Activated gamma-delta T cell treated with anti-CD3 and anti-CD28 coated beads, Interleukin-2, amount 50 U/mL, for 16 hours (primary cell): ENCODE results near the gene RRM1.
"Not testable (repeated sequence)": the region's sequence is repeated elsewhere in the genome, so short reads cannot be mapped to it uniquely, and the experiment has no call there.

Experiments
- DNase-seq: peaks from one replicate; pipeline ENCODE4 v3.0.0-alpha.2; 2020; ENCODE audit warnings: low read depth

The RRM1 gene

DNA sequence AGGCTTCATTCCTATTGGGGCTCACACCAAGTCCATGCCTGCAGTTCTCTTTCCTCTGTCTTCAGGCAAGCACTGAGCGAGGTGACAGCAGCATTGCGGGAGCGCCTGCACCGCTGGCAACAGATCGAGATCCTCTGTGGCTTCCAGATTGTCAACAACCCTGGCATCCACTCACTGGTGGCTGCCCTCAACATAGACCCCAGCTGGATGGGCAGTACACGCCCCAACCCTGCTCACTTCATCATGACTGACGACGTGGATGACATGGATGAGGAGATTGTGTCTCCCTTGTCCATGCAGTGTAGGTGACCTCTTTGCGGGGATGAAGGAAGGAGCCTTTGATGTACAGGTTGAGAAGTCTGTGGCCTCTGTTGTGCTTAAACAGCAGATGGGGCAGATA, 11.4 kb upstream of the RRM1 start:
- DNase-seq: no peak

GRCh38 chr11:4084406-4085125, 10.0 kb upstream of the RRM1 start:
- DNase-seq: no peak

DNA sequence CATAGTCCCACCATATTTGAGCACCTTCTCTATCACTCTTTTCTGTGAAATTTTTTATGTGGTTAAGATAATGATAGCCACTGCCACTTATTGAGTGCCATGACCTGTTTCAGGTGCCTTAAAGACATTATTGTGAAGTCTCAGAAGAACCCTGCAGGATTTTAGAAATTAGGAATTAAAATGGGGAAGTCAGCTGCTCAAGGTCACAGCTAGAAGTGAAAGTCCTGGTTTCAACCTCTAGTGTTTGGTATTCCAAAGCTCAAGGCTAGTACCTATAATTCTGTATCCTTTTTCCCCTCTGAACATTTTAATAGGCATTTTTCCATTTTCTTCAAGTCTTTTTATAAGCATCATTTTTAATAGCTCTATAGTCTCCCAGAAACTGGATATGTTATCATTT, 9.0 kb upstream of the RRM1 start:
- no peak for DNase-seq

GRCh38 chr11:4086575-4087353, 7.8 kb upstream of the RRM1 start:
- no peak for DNase-seq

GRCh38 chr11:4087551-4087950, 7.0 kb upstream of the RRM1 start:
- DNase-seq: no peak

DNA sequence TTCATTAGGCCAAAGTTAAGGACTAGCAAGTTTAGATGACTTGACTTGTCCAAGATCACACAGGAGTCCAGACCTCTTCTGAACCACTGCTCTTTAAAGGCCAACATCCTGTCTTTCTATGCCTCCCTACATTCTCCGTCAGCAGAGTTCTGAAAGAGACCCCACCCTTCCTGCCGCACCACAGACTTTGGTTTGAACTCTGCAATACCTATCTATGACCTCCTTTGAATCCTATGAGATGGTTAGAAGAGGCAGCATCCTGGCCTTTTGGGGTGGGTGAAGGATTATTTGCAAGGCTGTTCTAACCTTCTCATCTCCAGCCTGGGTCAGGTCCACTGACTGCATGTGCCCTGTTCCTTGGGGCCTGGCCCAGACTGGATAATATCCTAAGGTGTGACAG, 4.3 kb upstream of the RRM1 start:
- no peak for DNase-seq

- no peak for DNase-seq
Observed at GRCh38 chr11:4092026-4092425, 2.6 kb upstream of the RRM1 start.

DNA sequence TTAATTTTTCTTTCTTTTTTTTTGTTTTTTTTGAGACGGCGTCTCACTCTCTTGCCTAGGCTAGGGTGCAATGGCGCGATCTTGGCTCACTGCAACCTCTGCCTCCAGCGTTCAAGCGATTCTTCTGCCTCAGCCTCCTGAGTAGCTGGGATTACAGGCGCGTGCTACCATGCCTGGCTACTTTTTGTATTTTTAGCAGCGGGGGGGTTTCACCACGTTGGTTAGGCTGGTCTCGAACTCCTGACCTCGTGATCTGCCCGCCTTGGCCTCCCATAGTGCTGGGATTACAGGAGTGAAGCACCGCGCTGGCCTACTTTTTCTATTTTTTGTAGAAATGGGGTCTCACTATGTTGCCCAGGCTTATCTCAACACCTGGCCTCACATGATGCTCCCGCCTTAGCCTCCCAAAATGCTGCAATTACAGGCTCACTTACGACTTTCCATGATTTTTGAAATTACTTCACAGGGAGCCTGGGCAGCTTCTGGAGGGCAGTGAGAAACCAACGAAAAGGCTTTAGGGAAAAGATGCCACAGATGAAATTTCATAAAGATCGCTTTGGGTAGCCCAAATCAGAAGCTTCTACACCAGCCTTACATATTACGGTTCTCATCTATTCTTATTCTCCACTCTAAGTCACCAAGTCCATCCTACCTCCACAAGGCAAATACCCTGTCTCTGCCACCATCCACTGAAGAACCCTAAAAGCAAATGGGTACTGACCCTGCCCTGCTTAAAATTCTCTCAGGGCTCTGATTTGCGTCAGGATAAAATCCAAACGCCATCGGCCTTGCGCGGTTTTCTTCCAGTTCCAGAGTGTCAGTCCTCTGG, 866 bp upstream of the RRM1 start:
- no peak for DNase-seq

GRCh38 chr11:4095509-4096230, 1.1 kb downstream of the RRM1 start:
- DNase-seq: no peak

DNA sequence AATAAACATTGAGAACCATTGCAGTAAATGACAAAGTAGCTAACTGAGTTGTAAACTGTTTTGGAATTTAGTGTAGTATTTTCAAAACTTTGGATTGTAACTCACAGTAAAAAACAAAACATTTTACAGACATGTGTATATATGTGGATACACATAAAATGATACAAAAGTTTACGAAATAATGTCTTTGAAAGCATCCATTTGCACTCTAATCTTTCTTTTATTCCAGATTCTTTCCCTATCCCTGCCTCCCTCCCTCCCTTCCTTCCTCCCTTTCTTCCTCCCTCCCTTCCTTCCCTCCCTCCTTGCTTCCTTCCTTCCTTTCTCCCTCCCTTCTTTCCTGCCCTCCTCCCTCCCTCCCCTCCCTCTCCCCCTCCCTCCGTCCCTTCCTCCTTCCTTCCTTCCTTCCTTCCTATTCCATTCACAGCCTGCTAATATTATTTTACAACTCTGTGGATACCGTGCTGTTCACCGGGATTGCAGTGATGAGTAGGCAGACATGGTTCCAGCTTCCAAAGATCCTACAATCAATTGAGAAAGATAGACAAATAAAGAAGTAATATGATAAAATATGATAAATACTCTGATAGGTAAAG, 3.5 kb downstream of the RRM1 start:
- no peak for DNase-seq

- no peak for DNase-seq
Observed at GRCh38 chr11:4102711-4103110, 8.1 kb downstream of the RRM1 start.

DNA sequence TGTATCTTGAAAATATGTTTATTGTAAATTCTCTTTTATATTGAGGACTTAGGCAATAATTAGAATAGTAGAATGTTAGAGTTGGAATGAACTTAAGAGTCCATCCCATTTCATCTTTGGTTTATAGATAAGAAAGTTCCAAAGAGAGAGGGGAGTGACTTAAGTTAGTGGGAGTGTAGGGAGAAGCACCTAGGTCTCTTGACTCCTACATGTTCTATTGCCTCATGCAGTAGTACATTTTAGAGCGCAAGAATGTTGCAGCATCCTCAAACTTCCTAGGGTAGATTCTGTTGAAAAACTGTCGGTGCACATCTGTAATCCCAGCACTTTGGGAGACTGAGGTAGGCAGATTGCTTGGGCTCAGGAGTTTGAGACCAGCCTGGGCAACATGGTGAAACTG, 8.7 kb downstream of the RRM1 start:
- DNase-seq: no peak

- no peak for DNase-seq
Observed at GRCh38 chr11:4105916-4106315, 11.3 kb downstream of the RRM1 start.

- DNase-seq: no peak
Observed at GRCh38 chr11:4111834-4112233, 17.2 kb downstream of the RRM1 start.

GRCh38 chr11:4115128-4115527, 20.5 kb downstream of the RRM1 start:
- no peak for DNase-seq

GRCh38 chr11:4118107-4118506, 23.5 kb downstream of the RRM1 start:
- no peak for DNase-seq

DNA sequence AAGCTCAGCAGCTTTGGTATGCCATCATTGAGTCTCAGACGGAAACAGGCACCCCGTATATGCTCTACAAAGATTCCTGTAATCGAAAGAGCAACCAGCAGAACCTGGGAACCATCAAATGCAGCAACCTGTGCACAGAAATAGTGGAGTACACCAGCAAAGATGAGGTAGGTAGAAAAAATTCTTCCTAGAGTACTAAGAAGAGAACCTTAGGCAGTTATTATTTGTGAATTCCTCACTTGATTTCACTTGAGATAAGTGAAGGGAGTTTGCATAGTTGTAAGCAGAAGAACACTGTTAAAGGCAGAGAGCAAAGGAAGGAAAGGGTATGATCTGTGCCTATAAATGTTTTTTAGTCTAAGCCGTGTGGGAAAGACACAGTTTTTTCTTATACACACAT, 28.6 kb downstream of the RRM1 start:
- no peak for DNase-seq

GRCh38 chr11:4125141-4125540, 30.5 kb downstream of the RRM1 start:
- DNase-seq: no peak

GRCh38 chr11:4127357-4127756, 32.8 kb downstream of the RRM1 start:
- DNase-seq: no peak

- DNase-seq: not testable (repeated sequence)
Observed at GRCh38 chr11:4130219-4130618, 35.6 kb downstream of the RRM1 start.

DNA sequence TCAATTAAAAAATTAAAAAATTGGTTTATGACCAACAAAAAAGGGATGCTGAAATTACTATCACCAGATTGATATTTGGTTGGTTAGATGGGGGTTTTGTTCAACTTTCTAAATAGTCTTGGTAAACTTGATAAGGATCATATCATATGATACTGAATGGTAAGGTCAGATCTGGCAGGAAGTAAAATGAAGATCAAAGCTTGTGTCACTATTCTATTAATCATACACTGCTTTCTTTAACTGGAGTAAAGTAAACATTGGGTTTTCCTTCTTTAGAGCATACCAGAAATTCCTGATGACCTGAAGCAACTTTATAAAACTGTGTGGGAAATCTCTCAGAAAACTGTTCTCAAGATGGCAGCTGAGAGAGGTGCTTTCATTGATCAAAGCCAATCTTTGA, 40.2 kb downstream of the RRM1 start:
- DNase-seq: no peak

DNA sequence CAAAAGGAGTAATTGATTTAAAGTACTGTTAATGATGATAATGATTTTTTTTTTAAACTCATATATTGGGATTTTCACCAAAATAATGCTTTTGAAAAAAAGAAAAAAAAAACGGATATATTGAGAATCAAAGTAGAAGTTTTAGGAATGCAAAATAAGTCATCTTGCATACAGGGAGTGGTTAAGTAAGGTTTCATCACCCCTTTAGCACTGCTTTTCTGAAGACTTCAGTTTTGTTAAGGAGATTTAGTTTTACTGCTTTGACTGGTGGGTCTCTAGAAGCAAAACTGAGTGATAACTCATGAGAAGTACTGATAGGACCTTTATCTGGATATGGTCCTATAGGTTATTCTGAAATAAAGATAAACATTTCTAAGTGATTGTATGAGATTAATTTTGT, 43.9 kb downstream of the RRM1 start:
- DNase-seq: no peak
